ENCODE results near the gene PRR29. TPM values are rescaled to one million over a fixed set of nuclear protein-coding genes. Genes with fewer than 3 reads are reported as not detected.

Gene PRR29
- total and polyA plus RNA-seq, 8 donors, result 1.0 to 9.6 (median 6.0) TPM

DNA sequence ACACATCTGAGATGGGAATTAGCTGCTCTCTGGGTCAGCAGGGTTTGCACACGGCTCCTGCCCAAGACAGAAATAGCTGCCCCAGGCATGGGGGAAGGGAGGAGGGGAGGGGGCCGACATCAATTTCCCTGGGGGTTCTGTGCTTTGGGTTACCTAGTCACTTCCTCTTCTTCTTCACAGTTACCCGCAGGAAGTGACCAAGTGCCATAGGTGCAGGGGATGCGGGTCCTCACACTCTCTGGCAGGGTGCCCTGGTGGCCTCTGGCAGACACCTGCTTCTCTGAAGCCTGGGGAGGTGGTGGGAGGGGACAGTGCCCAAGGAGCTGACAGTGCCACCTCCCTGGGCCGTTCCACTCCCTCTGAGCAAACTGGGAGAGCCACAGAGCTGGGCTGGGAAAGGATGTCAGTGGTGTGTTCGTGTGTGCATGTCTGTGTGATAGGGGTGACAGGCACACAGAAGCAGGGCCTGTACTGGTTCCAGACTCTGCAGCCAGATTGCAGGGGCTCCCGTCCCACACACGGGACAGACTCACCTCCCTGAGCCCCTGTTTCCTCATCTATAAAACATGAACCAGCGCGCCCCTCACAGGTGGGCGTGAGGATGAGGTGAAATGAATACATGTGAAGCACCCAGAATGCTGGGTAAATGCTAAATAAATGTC, 43.6 kb upstream of the PRR29 start:
- DNase-seq (no peak), ATAC-seq (no peak)
- no peaks in the 10 kb centered on the region for H3K36me3 ChIP-seq
- H3K27me3 ChIP-seq, result no peaks in the 10 kb centered on the region
- no peak overlapping the region for H3K4me3 ChIP-seq
- intact Hi-C loops (cut with DNase I), result no loop called here
- H3K4me1 ChIP-seq, result peaks cover 0 to 4% of the 10 kb centered on the region in 2 donors
- no peaks in the 10 kb centered on the region for H3K9me3 ChIP-seq
- H3K27ac ChIP-seq, result no peak overlapping the region
- TF ChIP-seq, protein P1, sequence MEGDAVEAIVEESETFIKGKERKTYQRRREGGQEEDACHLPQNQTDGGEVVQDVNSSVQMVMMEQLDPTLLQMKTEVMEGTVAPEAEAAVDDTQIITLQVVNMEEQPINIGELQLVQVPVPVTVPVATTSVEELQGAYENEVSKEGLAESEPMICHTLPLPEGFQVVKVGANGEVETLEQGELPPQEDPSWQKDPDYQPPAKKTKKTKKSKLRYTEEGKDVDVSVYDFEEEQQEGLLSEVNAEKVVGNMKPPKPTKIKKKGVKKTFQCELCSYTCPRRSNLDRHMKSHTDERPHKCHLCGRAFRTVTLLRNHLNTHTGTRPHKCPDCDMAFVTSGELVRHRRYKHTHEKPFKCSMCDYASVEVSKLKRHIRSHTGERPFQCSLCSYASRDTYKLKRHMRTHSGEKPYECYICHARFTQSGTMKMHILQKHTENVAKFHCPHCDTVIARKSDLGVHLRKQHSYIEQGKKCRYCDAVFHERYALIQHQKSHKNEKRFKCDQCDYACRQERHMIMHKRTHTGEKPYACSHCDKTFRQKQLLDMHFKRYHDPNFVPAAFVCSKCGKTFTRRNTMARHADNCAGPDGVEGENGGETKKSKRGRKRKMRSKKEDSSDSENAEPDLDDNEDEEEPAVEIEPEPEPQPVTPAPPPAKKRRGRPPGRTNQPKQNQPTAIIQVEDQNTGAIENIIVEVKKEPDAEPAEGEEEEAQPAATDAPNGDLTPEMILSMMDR (IDR thresholded peaks at IDR 0.05), result no peak

DNA sequence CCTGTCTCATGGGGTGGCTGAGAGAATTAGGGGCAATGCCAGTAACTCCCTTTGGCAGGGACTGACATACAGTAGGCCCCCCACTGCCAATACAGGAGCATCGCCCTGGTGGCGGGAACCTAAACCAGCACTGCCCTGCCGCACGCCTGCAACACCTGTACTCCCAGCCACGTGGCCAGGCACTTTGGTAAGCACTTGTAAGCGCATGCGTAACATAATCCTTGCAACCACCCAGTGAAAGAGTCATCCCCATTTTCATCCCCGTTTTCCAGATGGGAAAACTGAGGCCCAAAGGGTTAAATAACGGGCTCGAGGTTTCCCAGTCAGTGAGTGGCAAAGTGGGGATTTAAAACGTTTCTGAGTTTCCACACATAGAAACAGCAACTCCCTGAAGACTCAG, 42.9 kb upstream of the PRR29 start:
- Histone ChIP-seq H3K36me3 (no peaks in the 10 kb centered on the region), H3K4me1 (peaks cover 0 to 4% of the 10 kb centered on the region in 2 donors), H3K4me3 (no peak overlapping the region), H3K9me3 (no peaks in the 10 kb centered on the region), H3K27me3 (no peaks in the 10 kb centered on the region), H3K27ac (no peak overlapping the region)
- DNase-seq (no peak), ATAC-seq (no peak)
- intact Hi-C loops (cut with DNase I), result no loop called here
- TF ChIP-seq, protein P1 (IDR thresholded peaks at IDR 0.05), result no peak

DNA sequence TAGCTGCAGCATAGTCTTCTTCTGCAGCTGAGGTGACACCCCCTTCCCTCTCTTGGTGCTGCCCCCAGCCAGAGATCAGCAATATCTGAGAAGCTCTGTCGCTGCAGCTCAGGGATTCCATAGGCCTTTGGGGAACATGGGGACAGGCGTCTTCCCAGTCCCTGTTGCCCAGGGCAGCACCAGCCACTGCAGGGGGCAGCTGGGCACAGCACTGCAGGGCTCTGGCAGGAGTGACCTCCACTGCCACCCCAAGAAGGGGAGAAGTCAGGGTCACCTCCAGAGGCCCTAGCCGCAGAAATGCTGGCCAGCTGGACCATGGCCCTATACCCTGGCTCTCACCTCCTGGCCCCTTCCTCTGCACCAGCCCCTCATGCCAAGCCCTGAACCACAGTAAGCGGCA, 42.4 kb upstream of the PRR29 start:
- no peaks in the 10 kb centered on the region for H3K27me3 ChIP-seq
- DNase-seq (no peak), ATAC-seq (no peak)
- no peaks in the 10 kb centered on the region for H3K9me3 ChIP-seq
- H3K4me3 ChIP-seq, result no peak overlapping the region
- intact Hi-C loops (cut with DNase I), result no loop called here
- H3K27ac ChIP-seq, result no peak overlapping the region
- TF ChIP-seq, protein P1 (IDR thresholded peaks at IDR 0.05), result no peak
- H3K4me1 ChIP-seq, result peaks cover 0 to 4% of the 10 kb centered on the region in 2 donors
- H3K36me3 ChIP-seq, result no peaks in the 10 kb centered on the region

DNA sequence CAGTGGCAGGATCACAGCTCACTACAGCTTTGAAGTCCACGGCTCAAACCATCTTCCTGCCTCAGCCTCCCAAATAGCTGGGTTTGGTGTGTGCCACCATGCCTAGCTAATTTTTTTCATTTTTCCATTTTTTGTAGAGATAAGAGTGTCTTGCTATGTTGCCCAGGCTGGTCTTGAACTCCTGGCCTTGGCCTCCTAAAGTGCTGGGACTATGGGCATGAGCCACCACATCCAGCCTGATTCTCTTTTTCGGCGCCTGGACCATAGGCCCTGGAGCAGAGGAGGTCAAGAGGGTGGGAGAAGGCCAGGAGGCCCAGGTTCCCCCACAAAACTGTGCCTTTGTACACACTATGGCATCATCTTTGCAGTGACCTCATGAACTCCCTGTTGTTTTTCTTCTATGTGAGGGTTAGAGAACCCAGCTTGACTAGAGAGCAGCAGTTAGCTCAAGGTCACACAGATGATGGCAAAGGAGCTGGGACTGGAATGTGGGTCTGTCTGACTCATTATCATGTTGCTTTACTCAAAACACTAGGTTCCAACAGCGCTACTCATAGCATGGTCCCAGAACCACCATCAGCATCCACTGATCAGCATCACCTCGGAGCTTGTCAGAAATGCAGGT, 41.7 kb upstream of the PRR29 start:
- ATAC-seq, result no peak
- no peak overlapping the region for H3K4me3 ChIP-seq
- H3K27ac ChIP-seq, result no peak overlapping the region
- no peaks in the 10 kb centered on the region for H3K27me3 ChIP-seq
- TF ChIP-seq, protein P1 (IDR thresholded peaks at IDR 0.05), result no peak
- DNase-seq, result no peak
- no peaks in the 10 kb centered on the region for H3K36me3 ChIP-seq
- no peaks in the 10 kb centered on the region for H3K9me3 ChIP-seq
- peaks cover 0 to 8% of the 10 kb centered on the region in 2 donors for H3K4me1 ChIP-seq
- intact Hi-C loops (cut with DNase I), result no loop called here

DNA sequence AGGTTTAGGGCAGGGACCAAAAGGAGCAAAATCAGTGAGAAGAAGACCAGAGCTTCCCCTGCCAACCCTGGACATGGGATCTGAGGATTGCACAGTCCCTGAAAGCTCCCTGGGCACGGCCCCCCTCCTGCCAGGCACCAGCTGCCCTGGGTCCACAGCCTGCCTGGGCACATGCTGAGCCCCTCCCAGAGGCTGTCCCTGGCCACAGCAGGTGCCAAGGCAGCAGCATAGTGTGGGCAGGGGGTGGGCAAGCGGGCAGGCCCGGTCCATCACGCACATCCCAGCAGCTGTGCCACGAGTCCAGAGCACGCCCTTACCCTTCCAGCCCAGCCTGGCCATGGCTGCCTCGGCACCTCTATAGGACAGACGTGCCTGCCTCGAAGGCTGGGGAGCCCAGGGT, 38.1 kb upstream of the PRR29 start:
- no peak overlapping the region for H3K4me3 ChIP-seq
- intact Hi-C loops (cut with DNase I), result no loop called here
- no peaks in the 10 kb centered on the region for H3K36me3 ChIP-seq
- H3K27ac ChIP-seq, result no peak overlapping the region
- no peak for DNase-seq
- TF ChIP-seq, protein P1 (IDR thresholded peaks at IDR 0.05), result no peak
- H3K27me3 ChIP-seq, result no peaks in the 10 kb centered on the region
- no peaks in the 10 kb centered on the region for H3K9me3 ChIP-seq
- peaks cover 0 to 4% of the 10 kb centered on the region in 2 donors for H3K4me1 ChIP-seq
- no peak for ATAC-seq
